ENCODE data around the gene ATG101.

DNA sequence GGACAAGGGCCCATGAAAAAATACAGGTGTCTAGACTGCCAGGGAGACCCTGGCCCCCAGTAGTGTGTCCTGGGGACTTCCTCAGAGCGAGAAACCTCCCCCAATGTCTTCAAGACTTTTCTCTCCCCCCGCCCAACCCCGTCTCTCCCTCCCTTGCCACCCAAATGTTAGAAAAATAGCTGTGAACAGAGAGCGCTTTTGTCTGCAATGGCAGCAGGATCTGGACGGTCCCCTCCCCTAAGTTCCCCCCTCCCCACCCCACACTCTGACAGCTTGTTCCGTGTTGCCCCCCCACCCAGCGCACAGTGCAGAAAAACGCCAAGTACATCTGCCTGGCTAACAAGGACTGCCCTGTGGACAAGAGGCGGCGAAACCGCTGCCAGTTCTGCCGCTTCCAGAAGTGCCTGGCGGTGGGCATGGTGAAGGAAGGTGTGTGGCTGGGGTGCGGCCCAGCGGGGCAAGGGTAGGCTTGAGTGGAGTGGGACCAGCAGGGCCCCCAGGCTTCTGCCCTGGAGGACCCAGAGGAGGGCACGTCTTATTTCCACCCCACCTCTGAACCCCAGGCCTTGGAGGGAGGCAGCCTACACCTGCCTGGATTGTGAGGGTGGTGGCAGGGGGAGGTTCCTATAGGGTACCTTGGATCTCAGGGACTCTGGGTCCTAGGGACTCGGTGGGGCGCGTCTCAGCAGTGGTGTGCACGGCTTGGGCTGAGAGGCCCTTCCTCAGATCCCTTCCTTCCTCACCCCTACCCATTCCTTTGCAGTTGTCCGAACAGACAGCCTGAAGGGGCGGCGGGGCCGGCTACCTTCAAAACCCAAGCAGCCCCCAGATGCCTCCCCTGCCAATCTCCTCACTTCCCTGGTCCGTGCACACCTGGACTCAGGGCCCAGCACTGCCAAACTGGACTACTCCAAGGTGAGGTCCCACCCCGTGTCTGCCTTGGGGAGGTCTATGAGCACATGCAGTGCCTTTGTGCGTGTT lies 13.8 kb upstream of the ATG101 start:
- TF ChIP-seq, protein P1, sequence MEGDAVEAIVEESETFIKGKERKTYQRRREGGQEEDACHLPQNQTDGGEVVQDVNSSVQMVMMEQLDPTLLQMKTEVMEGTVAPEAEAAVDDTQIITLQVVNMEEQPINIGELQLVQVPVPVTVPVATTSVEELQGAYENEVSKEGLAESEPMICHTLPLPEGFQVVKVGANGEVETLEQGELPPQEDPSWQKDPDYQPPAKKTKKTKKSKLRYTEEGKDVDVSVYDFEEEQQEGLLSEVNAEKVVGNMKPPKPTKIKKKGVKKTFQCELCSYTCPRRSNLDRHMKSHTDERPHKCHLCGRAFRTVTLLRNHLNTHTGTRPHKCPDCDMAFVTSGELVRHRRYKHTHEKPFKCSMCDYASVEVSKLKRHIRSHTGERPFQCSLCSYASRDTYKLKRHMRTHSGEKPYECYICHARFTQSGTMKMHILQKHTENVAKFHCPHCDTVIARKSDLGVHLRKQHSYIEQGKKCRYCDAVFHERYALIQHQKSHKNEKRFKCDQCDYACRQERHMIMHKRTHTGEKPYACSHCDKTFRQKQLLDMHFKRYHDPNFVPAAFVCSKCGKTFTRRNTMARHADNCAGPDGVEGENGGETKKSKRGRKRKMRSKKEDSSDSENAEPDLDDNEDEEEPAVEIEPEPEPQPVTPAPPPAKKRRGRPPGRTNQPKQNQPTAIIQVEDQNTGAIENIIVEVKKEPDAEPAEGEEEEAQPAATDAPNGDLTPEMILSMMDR (conservative IDR thresholded peaks at IDR 0.05 in 1 of 2, IDR thresholded peaks at IDR 0.05 in 1 of 2; ENCODE audit: extremely low read depth in 1 of 2, insufficient read depth in 1 of 2, low read depth in 1 of 2, low read length in 2 of 2), result no peak
- TF ChIP-seq EZH2 (IDR thresholded peaks at IDR 0.05; ENCODE audit: borderline replicate concordance, low read length), result no peak
